GM20000 (cell line): ENCODE results near the gene TICAM2.
A peak's percentile ranks its signal among the peaks of the same experiment; 100 is the strongest.

Experiments used
- DNase-seq: peaks from one replicate; pipeline ENCODE4 v3.0.0; 2012; ENCODE audit warnings: low spot score
- CTCF ChIP-seq: IDR thresholded peaks from 2 replicates; pipeline ENCODE4 v1.5.1; 2012; ENCODE audit warnings: mild to moderate bottlenecking, control low read depth; ENCODE audit errors: extremely low read depth, missing control alignments

The TICAM2 gene

GRCh38 chr5:115637507-115637906, 35.2 kb upstream of the TICAM2 start:
- no peak for TF ChIP-seq CTCF
- DNase-seq = no peak

GRCh38 chr5:115636008-115636407, 33.7 kb upstream of the TICAM2 start:
- no peak for TF ChIP-seq CTCF
- no peak for DNase-seq

- DNase-seq = peak; percentile 80
- TF ChIP-seq CTCF = peak; percentile 89
Observed at GRCh38 chr5:115634343-115635132, 32.3 kb upstream of the TICAM2 start.

DNA sequence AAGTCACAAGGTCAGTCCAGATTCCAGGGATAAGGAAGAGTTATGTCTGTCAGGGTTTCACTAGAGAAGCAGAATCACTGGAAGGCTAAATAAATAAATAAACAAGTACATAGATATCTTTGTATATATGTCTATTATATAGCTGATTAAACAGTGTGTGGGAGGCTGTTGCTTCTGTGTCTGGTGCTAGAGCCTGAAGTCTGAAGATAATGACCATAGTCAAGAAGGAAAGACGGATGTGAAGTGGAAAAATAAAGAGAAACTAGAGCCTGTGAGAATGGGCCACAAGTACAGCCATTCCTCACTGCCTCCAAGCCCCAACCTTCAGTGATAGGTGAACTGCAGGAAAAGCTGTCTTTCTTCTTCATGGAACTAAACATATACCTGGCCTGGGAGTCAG, 27.6 kb upstream of the TICAM2 start:
- TF ChIP-seq CTCF = no peak
- no peak for DNase-seq

GRCh38 chr5:115627295-115627865, 25.1 kb upstream of the TICAM2 start:
- no peak for DNase-seq
- no peak for TF ChIP-seq CTCF

- no peak for TF ChIP-seq CTCF
- DNase-seq = peak; percentile 28
Observed at GRCh38 chr5:115626445-115626823, 24.2 kb upstream of the TICAM2 start.

GRCh38 chr5:115625579-115626444, 23.5 kb upstream of the TICAM2 start, which contains the start of gene TMED7:
Gene TMED7, minus strand, starts transcription at chr5:115626036. Its CDS starts 244 bp downstream, at chr5:115625792.
- TF ChIP-seq CTCF = no peak
- DNase-seq = peak; percentile 96
